T-helper 2 cell treated with Interferon-gamma antibody and Interleukin-4, amounts not matched to agents 100 ng/mL and 5 ng/mL, for 36 hours (primary cell): ENCODE measurements around the gene ARG2. TPM values are rescaled to one million over a fixed set of nuclear protein-coding genes. Genes with fewer than 3 reads are reported as not detected.

Experiments used
- intact Hi-C: fragments of 100-400 bp; cut with micrococcal nuclease; formaldehyde crosslinking; loops from one replicate; pipeline ENCODE4 v1.15.1; 2023
- total RNA-seq: library from RNA; stranded (reverse); gene quantifications from 2 replicates; pipeline ENCODE4 v1.2.3, GENCODE V29; 2022

ARG2 gene
- 9.7 and 10.0 TPM in 2 replicates for total RNA-seq

- intact Hi-C loops: loop anchor here (1.0 to 10.0 kb wide), 7 partner anchors 19 to 1173 kb away; partner anchors contain the start of genes EIF2S1, PIGH, RAD51B and RDH11
Measured at GRCh38 chr14:67619446-67620216, at the start of gene ARG2. Gene ARG2, plus strand, starts transcription at chr14:67619920. Its CDS starts 58 bp downstream, at chr14:67619978.

GRCh38 chr14:67570453-67570852 is 49.3 kb upstream of the ARG2 start:
- intact Hi-C loops: loop anchor here (5.0 kb wide), 1 partner anchor 43 kb away; no protein-coding TSS in a partner anchor

- intact Hi-C loops: loop anchor here (1.0 to 5.0 kb wide), 2 partner anchors 44 to 144 kb away; no protein-coding TSS in a partner anchor
Measured at GRCh38 chr14:67571275-67571990, 48.3 kb upstream of the ARG2 start.

GRCh38 chr14:67571991-67572323 is 47.8 kb upstream of the ARG2 start:
- intact Hi-C loops: loop anchor here (1.0 to 5.0 kb wide), 2 partner anchors 45 to 145 kb away; no protein-coding TSS in a partner anchor

- intact Hi-C loops: loop anchor here (5.0 kb wide), 1 partner anchor 45 kb away; no protein-coding TSS in a partner anchor
Measured at GRCh38 chr14:67572608-67573007, 47.1 kb upstream of the ARG2 start.

- intact Hi-C loops: loop anchor here (5.0 kb wide), 1 partner anchor 46 kb away; no protein-coding TSS in a partner anchor
Measured at GRCh38 chr14:67573228-67574010, 46.3 kb upstream of the ARG2 start.

- intact Hi-C loops: loop anchor here (5.0 kb wide), 1 partner anchor 47 kb away; no protein-coding TSS in a partner anchor
Measured at GRCh38 chr14:67574156-67574555, 45.6 kb upstream of the ARG2 start.

GRCh38 chr14:67574806-67575205 is 44.9 kb upstream of the ARG2 start:
- intact Hi-C loops: loop anchor here (5.0 kb wide), 1 partner anchor 48 kb away; no protein-coding TSS in a partner anchor

GRCh38 chr14:67575684-67576083 is 44.0 kb upstream of the ARG2 start:
- intact Hi-C loops: no loop called here

GRCh38 chr14:67576216-67576955 is 43.3 kb upstream of the ARG2 start:
- intact Hi-C loops: no loop called here

- intact Hi-C loops: no loop called here
Measured at GRCh38 chr14:67577181-67577808, 42.4 kb upstream of the ARG2 start.

- intact Hi-C loops: no loop called here
Measured at GRCh38 chr14:67577909-67578749, 41.6 kb upstream of the ARG2 start.

- intact Hi-C loops: no loop called here
Measured at GRCh38 chr14:67579040-67579439, 40.7 kb upstream of the ARG2 start.

GRCh38 chr14:67579636-67580035 is 40.1 kb upstream of the ARG2 start:
- intact Hi-C loops: no loop called here

- intact Hi-C loops: no loop called here
Measured at GRCh38 chr14:67580336-67581171, 39.2 kb upstream of the ARG2 start.

- intact Hi-C loops: no loop called here
Measured at GRCh38 chr14:67581643-67582042, 38.1 kb upstream of the ARG2 start.

GRCh38 chr14:67582061-67582460 is 37.7 kb upstream of the ARG2 start:
- intact Hi-C loops: no loop called here
